ENCODE measurements around the gene ENDOD1. TPM values are rescaled to one million over a fixed set of nuclear protein-coding genes. Genes with fewer than 3 reads are reported as not detected.
"Not testable (repeated sequence)": the region's sequence is repeated elsewhere in the genome, so short reads cannot be mapped to it uniquely, and the experiment has no call there.

The ENDOD1 gene
- total and polyA plus RNA-seq, 5 donors from 2014 or later = 9.1 to 14.6 (median 11.0) TPM

GRCh38 chr11:95104856-95105255 lies 15.2 kb downstream of the ENDOD1 start:
- Mint-ChIP-seq H3K9me3 (no peaks in the 10 kb centered on the region), H3K27ac (no peak overlapping the region), H3K27me3 (no peaks in the 10 kb centered on the region), H3K4me1 (peaks cover 5 to 11% (median 9%) of the 10 kb centered on the region in 4 donors), H3K4me3 (no peak overlapping the region), H3K36me3 (peaks cover 29% of the 10 kb centered on the region)
- H3K27me3 ChIP-seq (ENCODE audit: control insufficient read depth, insufficient read depth, low read length) = no peaks in the 10 kb centered on the region
- H3K27ac ChIP-seq (ENCODE audit: insufficient read depth, low read length, poor library complexity, severe bottlenecking) = no peak overlapping the region
- DNase-seq (no peak), ATAC-seq (ENCODE audit: low read depth in 2 of 2) (no peak)
- H3K9me3 ChIP-seq (ENCODE audit: control insufficient read depth in 2 of 2, low read length in 2 of 2) = no peaks in the 10 kb centered on the region
- H3K4me3 ChIP-seq (ENCODE audit: low read depth, low read length) = no peak overlapping the region
- H3K36me3 ChIP-seq (ENCODE audit: control insufficient read depth, insufficient read depth, low read length) = peaks cover 7% of the 10 kb centered on the region
- H3K4me1 ChIP-seq (ENCODE audit: control insufficient read depth, insufficient read depth, low read length, poor library complexity, severe bottlenecking) = no peaks in the 10 kb centered on the region

- H3K36me3 Mint-ChIP-seq = peaks cover 30% of the 10 kb centered on the region
- DNase-seq (no peak), ATAC-seq (ENCODE audit: low read depth in 2 of 2) (no peak)
- H3K4me1 Mint-ChIP-seq = peaks cover 5 to 22% (median 10%) of the 10 kb centered on the region in 4 donors
- Histone ChIP-seq H3K36me3 (ENCODE audit: control insufficient read depth, insufficient read depth, low read length) (peaks cover 7% of the 10 kb centered on the region), H3K27ac (ENCODE audit: insufficient read depth, low read length, poor library complexity, severe bottlenecking) (no peak overlapping the region), H3K4me1 (ENCODE audit: control insufficient read depth, insufficient read depth, low read length, poor library complexity, severe bottlenecking) (no peaks in the 10 kb centered on the region), H3K9me3 (ENCODE audit: control insufficient read depth in 2 of 2, low read length in 2 of 2) (no peaks in the 10 kb centered on the region), H3K27me3 (ENCODE audit: control insufficient read depth, insufficient read depth, low read length) (no peaks in the 10 kb centered on the region), H3K4me3 (ENCODE audit: low read depth, low read length) (no peak overlapping the region)
- H3K9me3 Mint-ChIP-seq = no peaks in the 10 kb centered on the region
- H3K27ac Mint-ChIP-seq = peak overlapping the region in 2 of 3 donors; percentile 18 to 26
- no peaks in the 10 kb centered on the region for H3K27me3 Mint-ChIP-seq
- H3K4me3 Mint-ChIP-seq = no peak overlapping the region
These were observed 18.5 kb downstream of the ENDOD1 start for GRCh38 chr11:95108159-95108611.

DNA sequence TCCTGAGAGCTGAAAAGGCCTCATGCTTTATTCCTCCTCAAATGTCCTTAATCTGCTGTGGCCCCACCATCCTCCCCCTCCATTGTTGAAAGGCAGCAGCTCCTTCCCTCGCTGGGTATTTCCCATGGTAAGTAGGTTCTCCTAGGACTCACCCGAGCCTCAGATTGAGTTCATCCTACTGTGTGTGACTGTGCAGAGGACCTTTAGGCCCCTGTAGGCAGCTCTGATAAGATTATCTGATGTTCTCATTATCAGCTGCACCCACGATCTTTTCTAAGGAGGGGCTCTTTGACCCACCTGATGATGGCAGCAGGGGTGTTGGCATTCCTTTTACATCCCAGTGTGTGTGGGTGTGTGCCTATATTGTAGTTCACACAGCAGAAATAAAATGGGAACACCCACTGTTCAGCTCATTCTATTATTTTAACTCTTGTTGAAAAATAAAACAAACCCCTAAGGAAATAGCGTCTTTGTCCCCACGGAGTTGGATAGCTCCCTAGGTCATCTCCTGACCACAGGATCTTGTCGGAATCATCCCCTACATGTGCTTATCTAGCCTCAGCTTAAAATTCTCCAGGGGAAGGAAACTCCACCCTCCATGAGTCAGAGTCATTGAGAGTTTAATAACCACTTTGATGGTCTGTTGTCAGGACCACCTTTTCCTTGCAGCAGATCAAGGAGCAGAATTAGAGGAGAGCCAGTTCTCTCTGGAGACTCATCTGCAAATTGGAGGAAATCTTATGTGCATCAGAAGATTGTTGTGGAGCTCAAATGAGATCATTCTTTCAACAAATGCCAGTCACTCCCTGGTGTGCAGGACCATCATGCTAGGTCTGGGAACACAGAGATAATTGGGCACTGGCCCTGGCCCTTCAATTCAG lies 19.3 kb downstream of the ENDOD1 start:
- no peak for DNase-seq
- Mint-ChIP-seq H3K4me3 (no peak overlapping the region), H3K9me3 (no peaks in the 10 kb centered on the region), H3K4me1 (peaks cover 5 to 27% (median 10%) of the 10 kb centered on the region in 4 donors), H3K27me3 (no peaks in the 10 kb centered on the region), H3K27ac (peak overlapping the region in 1 of 3 donors; percentile 18), H3K36me3 (peaks cover 33% of the 10 kb centered on the region)
- no peak for ATAC-seq (ENCODE audit: low read depth in 2 of 2)
- H3K4me1 ChIP-seq (ENCODE audit: control insufficient read depth, insufficient read depth, low read length, poor library complexity, severe bottlenecking) = no peaks in the 10 kb centered on the region
- H3K36me3 ChIP-seq (ENCODE audit: control insufficient read depth, insufficient read depth, low read length) = peaks cover 7% of the 10 kb centered on the region
- no peak overlapping the region for H3K4me3 ChIP-seq (ENCODE audit: low read depth, low read length)
- no peaks in the 10 kb centered on the region for H3K9me3 ChIP-seq (ENCODE audit: control insufficient read depth in 2 of 2, low read length in 2 of 2)
- H3K27ac ChIP-seq (ENCODE audit: insufficient read depth, low read length, poor library complexity, severe bottlenecking) = no peak overlapping the region
- H3K27me3 ChIP-seq (ENCODE audit: control insufficient read depth, insufficient read depth, low read length) = no peaks in the 10 kb centered on the region

DNA sequence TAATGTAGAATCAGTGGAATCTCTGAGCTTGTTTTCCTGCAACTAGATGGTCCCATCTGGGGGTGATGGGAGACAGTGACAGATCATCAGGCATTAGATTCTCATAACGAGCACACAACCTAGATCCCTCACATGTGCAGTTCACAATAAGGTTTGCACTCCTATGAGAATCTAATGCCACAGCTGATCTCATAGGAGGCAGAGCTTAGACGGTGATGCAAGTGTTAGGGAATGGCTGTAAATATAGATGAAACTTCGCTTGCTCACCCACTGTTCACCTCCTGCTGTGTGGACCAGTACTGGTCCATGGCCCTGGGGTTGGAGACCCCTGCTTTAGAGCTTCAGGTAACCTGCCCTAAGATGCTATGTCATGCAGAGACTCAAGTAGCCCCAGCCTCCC lies 21.8 kb downstream of the ENDOD1 start:
- not testable (repeated sequence) for H3K27me3 Mint-ChIP-seq; DNase-seq; H3K27me3 ChIP-seq (ENCODE audit: control insufficient read depth, insufficient read depth, low read length); H3K4me3 ChIP-seq (ENCODE audit: low read depth, low read length); H3K9me3 ChIP-seq (ENCODE audit: control insufficient read depth in 2 of 2, low read length in 2 of 2); ATAC-seq (ENCODE audit: low read depth in 2 of 2); H3K36me3 ChIP-seq (ENCODE audit: control insufficient read depth, insufficient read depth, low read length); H3K9me3 Mint-ChIP-seq; H3K4me3 Mint-ChIP-seq; H3K4me1 ChIP-seq (ENCODE audit: control insufficient read depth, insufficient read depth, low read length, poor library complexity, severe bottlenecking); H3K27ac ChIP-seq (ENCODE audit: insufficient read depth, low read length, poor library complexity, severe bottlenecking)
- Mint-ChIP-seq H3K36me3 (peaks cover 30% of the 10 kb centered on the region), H3K27ac (peak overlapping the region in 1 of 3 donors; percentile 13), H3K4me1 (peaks cover under 1 to 27% (median 9%) of the 10 kb centered on the region in 4 donors)

DNA sequence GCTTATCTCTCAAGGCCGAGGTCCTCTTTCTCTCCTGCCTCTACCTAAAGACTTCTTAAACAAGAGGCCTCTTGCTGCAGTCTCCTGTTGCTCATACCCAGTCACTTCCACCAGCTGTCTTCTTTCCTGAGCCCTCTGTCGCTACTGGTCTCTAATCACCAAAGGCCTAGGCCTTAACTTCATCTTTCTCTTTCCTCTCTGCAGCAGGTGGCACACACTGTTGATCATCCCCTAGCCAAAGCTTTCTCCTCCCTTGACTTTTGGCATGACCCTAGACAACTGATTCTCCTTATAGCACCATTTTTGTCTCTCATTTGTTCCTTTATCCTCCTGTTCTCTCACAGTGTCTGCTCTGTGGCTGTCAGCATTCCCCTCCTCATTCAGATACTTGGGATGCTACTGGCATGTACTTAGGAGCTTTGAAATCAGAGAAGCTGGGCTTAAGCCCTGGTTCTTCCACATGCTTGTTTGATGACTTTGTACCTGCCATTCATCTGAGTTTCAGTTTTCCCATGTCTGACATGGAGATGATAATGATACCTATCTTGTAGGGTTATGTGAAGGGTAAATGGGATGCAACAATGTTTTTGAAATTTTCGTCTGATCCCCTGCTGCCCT lies 22.4 kb downstream of the ENDOD1 start:
- H3K36me3 Mint-ChIP-seq = peaks cover 27% of the 10 kb centered on the region
- H3K4me3 ChIP-seq (ENCODE audit: low read depth, low read length) = no peak overlapping the region
- no peaks in the 10 kb centered on the region for H3K27me3 Mint-ChIP-seq
- H3K27me3 ChIP-seq (ENCODE audit: control insufficient read depth, insufficient read depth, low read length) = no peaks in the 10 kb centered on the region
- peak overlapping the region in 2 of 3 donors; percentile 13 to 67 for H3K27ac Mint-ChIP-seq
- peaks cover 7% of the 10 kb centered on the region for H3K36me3 ChIP-seq (ENCODE audit: control insufficient read depth, insufficient read depth, low read length)
- no peak for ATAC-seq (ENCODE audit: low read depth in 2 of 2)
- no peak for DNase-seq
- peaks cover 0 to 27% (median 8%) of the 10 kb centered on the region in 4 donors for H3K4me1 Mint-ChIP-seq
- no peaks in the 10 kb centered on the region for H3K4me1 ChIP-seq (ENCODE audit: control insufficient read depth, insufficient read depth, low read length, poor library complexity, severe bottlenecking)
- no peak overlapping the region for H3K27ac ChIP-seq (ENCODE audit: insufficient read depth, low read length, poor library complexity, severe bottlenecking)
- H3K9me3 ChIP-seq (ENCODE audit: control insufficient read depth in 2 of 2, low read length in 2 of 2) = no peaks in the 10 kb centered on the region
- no peak overlapping the region for H3K4me3 Mint-ChIP-seq
- no peaks in the 10 kb centered on the region for H3K9me3 Mint-ChIP-seq

DNA sequence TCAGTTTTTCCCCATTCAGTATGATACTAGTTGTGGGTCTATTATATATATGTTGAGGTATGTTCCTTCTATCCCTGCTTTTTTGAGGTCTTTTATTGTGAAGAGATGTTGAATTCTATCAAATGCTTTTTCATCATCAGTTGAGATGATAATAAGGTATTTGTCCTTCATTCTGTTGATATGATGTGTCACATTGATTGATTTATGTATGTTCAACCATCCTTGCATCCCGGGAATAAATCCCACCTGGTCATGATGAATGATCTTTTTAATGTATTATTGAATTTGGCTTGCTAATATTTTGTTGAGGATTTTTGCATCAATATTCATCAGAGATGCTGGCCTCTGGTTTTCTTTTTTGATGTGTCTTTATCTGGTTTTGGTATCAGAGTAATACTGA lies 26.0 kb downstream of the ENDOD1 start:
- H3K27me3 Mint-ChIP-seq = no peaks in the 10 kb centered on the region
- Histone ChIP-seq H3K27ac (ENCODE audit: insufficient read depth, low read length, poor library complexity, severe bottlenecking) (no peak overlapping the region), H3K36me3 (ENCODE audit: control insufficient read depth, insufficient read depth, low read length) (no peaks in the 10 kb centered on the region), H3K4me1 (ENCODE audit: control insufficient read depth, insufficient read depth, low read length, poor library complexity, severe bottlenecking) (no peaks in the 10 kb centered on the region), H3K27me3 (ENCODE audit: control insufficient read depth, insufficient read depth, low read length) (no peaks in the 10 kb centered on the region), H3K9me3 (ENCODE audit: control insufficient read depth in 2 of 2, low read length in 2 of 2) (no peaks in the 10 kb centered on the region), H3K4me3 (ENCODE audit: low read depth, low read length) (no peak overlapping the region)
- peaks cover 0 to 5% (median 0%) of the 10 kb centered on the region in 7 donors for H3K9me3 Mint-ChIP-seq
- peaks cover 22% of the 10 kb centered on the region for H3K36me3 Mint-ChIP-seq
- no peak for ATAC-seq (ENCODE audit: low read depth in 2 of 2)
- H3K4me1 Mint-ChIP-seq = peaks cover 0 to 27% (median 8%) of the 10 kb centered on the region in 4 donors
- H3K27ac Mint-ChIP-seq = no peak overlapping the region
- no peak overlapping the region for H3K4me3 Mint-ChIP-seq
- no peak for DNase-seq

DNA sequence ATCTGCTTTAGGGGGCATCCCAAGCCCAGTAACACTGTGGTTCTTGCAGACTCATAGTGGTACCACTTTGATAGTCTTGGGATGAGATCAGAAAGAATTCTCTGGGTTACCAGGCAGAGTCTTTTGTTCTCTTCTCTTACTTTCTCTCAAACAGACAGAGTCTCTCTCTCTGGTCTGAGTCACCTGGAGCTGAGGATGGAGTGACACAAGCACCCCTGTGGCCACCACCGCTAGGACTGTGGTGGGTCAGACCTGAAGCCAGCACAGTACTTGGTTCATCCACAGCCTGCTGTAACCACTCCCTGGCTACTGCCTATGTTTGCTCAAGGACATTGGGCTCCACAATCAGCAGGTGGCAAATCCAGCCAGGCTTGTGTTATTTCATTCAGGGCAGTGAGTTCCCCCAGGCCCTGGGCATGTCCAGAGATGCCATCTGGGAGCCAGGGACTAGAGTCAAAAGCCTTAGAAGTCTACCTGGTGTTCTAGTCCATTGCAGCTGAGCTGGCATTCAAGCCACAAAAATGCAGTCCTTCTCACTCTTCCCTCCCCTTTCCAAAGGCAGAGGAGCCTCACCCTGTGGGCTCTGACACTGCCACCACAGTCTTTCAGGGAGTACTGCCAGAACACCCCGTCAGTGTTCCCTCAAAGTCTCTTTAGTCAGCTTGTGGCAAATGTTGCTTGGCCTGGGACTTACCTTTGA lies 29.9 kb downstream of the ENDOD1 start:
- Mint-ChIP-seq H3K27ac (no peak overlapping the region), H3K9me3 (peaks cover 0 to 5% (median 0%) of the 10 kb centered on the region in 7 donors)
- no peak for ATAC-seq (ENCODE audit: low read depth in 2 of 2)

More for the DNA sequence above, 29.9 kb downstream of the ENDOD1 start:
- Histone ChIP-seq H3K9me3 (ENCODE audit: control insufficient read depth in 2 of 2, low read length in 2 of 2) (no peaks in the 10 kb centered on the region), H3K27me3 (ENCODE audit: control insufficient read depth, insufficient read depth, low read length) (no peaks in the 10 kb centered on the region), H3K36me3 (ENCODE audit: control insufficient read depth, insufficient read depth, low read length) (no peaks in the 10 kb centered on the region), H3K27ac (ENCODE audit: insufficient read depth, low read length, poor library complexity, severe bottlenecking) (no peak overlapping the region), H3K4me3 (ENCODE audit: low read depth, low read length) (no peak overlapping the region), H3K4me1 (ENCODE audit: control insufficient read depth, insufficient read depth, low read length, poor library complexity, severe bottlenecking) (no peaks in the 10 kb centered on the region)
- H3K27me3 Mint-ChIP-seq = no peaks in the 10 kb centered on the region
- H3K4me1 Mint-ChIP-seq = peaks cover 7 to 16% (median 12%) of the 10 kb centered on the region in 4 donors
- DNase-seq = no peak
- peaks cover 12% of the 10 kb centered on the region for H3K36me3 Mint-ChIP-seq
- no peak overlapping the region for H3K4me3 Mint-ChIP-seq

Data from CD4-positive, CD25-positive, alpha-beta regulatory T cell (primary cell).